Suprapubic skin (tissue), 4 donors: Measurements from ENCODE around the gene EYS.

Experiments used
- EP300 ChIP-seq: sonication (generic); formaldehyde crosslinking; IDR thresholded peaks from one replicate; pipeline ENCODE4 v1.6.1; 2017; ENCODE audit warnings: antibody characterized with exemption
- POLR2A ChIP-seq, 2 donors: fragments of 450-650 bp; IDR thresholded peaks; one replicate each; pipeline ENCODE4 v1.6.1; 2017; ENCODE audit warnings: antibody characterized with exemption in 2 of 2, mild to moderate bottlenecking in 2 of 2, moderate library complexity in 2 of 2
- POLR2AphosphoS5 ChIP-seq, 3 donors: sonication (generic); formaldehyde crosslinking; IDR thresholded peaks; one replicate each; pipeline ENCODE4 v1.6.1; 2017; ENCODE audit warnings: antibody characterized with exemption in 3 of 3
- TF ChIP-seq, protein P1 (sequence below), 2 donors: fragments of 200-600 bp in 1 of 2; fragments of 450-650 bp in 1 of 2; sonication (generic) in 1 of 2; IDR thresholded peaks; one replicate each; pipeline ENCODE4 v1.5.1; 2016 to 2019; ENCODE audit warnings: antibody characterized with exemption in 2 of 2, mild to moderate bottlenecking in 1 of 2, moderate library complexity in 1 of 2

DNA sequence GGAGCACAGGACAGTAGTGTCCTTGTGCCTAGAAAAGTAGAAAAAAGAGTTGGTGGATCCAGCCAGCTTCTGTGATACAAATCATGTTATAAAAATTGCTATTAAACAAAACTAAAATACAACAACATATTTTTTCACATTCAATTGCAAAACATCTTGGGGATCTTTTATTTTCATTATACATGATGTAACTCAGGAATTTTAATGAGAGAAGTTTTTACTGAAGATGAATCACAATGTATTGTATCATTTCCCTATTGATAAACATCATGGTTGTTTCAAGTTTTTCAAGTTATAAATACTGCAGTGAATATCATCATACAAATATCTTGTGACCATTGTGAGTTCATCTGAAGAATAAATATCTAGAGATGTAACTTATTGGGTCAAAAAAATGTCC lies 1463.4 kb downstream of the EYS start:
- TF ChIP-seq POLR2AphosphoS5 (IDR thresholded peaks at IDR 0.05) (no peak), POLR2A (IDR thresholded peaks at IDR 0.05) (no peak), EP300 (no peak)
- TF ChIP-seq, protein P1, sequence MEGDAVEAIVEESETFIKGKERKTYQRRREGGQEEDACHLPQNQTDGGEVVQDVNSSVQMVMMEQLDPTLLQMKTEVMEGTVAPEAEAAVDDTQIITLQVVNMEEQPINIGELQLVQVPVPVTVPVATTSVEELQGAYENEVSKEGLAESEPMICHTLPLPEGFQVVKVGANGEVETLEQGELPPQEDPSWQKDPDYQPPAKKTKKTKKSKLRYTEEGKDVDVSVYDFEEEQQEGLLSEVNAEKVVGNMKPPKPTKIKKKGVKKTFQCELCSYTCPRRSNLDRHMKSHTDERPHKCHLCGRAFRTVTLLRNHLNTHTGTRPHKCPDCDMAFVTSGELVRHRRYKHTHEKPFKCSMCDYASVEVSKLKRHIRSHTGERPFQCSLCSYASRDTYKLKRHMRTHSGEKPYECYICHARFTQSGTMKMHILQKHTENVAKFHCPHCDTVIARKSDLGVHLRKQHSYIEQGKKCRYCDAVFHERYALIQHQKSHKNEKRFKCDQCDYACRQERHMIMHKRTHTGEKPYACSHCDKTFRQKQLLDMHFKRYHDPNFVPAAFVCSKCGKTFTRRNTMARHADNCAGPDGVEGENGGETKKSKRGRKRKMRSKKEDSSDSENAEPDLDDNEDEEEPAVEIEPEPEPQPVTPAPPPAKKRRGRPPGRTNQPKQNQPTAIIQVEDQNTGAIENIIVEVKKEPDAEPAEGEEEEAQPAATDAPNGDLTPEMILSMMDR (IDR thresholded peaks at IDR 0.05): no peak
